GM23338 (cell line): ENCODE results near the gene CACNA2D3.

Experiments used
- ETS1 ChIP-seq: IDR thresholded peaks from 2 replicates; pipeline ENCODE4 v1.6.1; 2016; ENCODE audit warnings: antibody characterized with exemption
- EZH2phosphoT487 ChIP-seq: fragments of 200-600 bp; sonication (generic); IDR thresholded peaks from one replicate; pipeline ENCODE4 v1.8.1; 2018; ENCODE audit warnings: antibody characterized with exemption; ENCODE audit not compliant: unreplicated experiment
- POLR2AphosphoS5 ChIP-seq: IDR thresholded peaks from 2 replicates; pipeline ENCODE4 v1.6.1; 2016; ENCODE audit warnings: antibody characterized with exemption, low read depth

- TF ChIP-seq ETS1 = no peak
- no peak for TF ChIP-seq EZH2phosphoT487
- TF ChIP-seq POLR2AphosphoS5 = no peak
These were observed 633.4 kb downstream of the CACNA2D3 start for GRCh38 chr3:54755756-54756155.
